NCI-H510A (cell line): ENCODE measurements around the gene ATG16L1.

ENCODE experiments used
- DNase-seq: peaks from one replicate; lab custom pipeline; 2025; lab: John Stamatoyannopoulos, UW

ATG16L1 gene

DNA sequence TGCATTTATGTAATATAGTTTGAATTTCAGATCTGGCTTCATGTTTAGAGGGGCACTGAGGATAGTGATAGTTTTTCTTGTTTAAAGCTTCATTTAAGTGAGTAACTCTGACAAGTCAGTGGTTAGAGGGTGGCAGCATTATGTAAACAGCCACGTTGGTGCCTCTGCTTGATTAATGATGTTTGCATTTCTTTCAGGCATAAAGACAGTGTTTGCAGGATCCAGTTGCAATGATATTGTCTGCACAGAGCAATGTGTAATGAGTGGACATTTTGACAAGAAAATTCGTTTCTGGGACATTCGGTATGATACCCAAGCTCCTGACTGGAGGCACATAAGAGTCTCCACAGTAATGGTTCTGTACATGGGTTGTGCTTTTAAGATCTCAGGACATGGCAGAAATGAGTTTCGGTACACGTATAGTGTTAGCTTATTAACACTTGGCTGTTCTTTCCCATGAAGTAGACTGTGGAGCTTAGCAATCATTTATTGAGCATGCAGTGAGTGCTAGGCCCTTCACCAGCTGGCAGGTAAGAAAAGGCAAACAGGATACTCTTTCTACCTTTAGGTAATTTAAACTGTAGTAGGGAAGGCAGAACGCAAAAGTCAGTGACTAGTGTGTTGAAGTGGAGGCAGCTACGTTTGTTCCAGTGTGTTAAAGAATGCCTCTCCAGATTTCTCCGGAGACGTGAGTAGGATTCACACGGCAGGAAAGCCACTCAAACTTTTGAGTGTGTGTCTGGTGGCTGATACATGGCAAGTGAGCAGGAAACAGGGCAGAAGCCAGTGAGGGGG lies 38.8 kb downstream of the ATG16L1 start:
- DNase-seq: peak; percentile 60

DNA sequence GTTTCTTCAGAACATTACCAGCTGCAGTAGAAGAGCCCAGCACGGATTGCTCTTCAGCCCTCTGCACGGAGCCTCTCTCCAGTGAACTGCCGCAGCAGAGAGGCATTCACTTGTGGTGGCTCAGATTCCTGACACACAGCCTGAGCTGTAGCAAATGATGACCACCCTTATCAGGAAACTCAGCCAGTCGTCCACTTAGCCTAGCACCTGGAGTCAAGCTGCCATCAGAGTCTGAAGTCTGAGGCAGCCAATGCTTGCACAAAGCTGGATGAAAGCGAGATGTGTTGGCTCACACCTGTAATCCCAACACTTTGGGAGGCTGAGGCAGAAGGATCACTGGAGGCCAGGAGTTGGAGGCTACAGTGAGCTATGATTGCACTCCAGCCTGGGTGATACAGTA lies 44.4 kb downstream of the ATG16L1 start:
- DNase-seq: no peak

DNA sequence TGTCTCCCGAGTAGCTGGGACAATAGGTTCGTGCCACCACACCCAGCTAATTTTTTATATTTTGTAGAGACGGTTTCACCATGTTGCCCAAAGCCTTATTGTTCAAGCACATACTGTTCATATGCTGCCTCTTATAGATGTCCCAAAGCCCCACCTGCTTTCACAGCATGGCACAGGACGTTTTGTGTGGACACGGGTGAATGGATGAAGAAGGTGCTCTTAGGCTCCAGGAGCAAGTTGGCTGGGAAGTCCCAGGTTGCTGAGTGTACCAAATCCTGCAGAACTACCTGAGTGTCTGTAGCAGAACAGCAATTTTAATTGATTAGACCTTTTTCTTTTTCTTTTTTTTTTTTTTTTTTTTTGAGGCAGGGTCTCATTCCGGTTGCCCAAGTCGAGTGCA lies 45.6 kb downstream of the ATG16L1 start:
- DNase-seq: no peak

DNA sequence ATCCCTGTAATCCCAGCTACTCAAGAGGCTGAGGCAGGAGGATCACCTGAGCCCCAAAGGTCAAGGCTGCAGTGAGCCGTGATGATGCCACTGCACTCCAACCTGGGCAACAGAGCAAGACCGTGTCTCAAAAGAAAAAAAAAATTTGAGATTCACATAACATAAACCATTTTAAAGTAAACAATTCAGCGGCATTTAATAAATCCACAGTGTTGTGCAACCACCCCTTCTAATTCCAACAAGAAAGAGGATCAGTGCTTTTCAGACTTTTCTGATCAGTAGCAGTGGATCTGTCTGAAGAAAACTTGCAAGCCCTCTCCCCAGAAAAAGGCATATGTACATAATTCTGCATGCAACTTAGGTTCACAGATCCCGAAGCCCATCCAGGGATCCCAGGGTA lies 48.9 kb downstream of the ATG16L1 start:
- DNase-seq: no peak

DNA sequence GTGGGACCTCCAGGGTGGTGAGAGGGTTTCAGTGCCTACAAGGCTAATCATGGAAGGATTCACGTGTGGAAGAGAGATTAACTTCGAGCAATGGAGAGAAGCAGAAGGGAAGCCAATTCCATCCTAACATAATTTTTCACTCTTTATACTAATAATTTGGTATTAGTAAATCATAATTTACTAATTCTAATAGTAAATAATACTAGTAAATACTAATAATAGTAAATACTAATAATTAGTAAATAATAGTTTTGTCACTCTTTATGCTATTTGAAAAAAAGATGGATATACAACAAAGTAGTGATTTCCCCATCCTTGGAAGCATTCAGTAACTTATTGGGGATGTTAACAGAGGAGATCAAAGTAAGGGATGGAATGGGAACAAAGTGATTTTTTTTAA lies 49.8 kb downstream of the ATG16L1 start:
- no peak for DNase-seq

DNA sequence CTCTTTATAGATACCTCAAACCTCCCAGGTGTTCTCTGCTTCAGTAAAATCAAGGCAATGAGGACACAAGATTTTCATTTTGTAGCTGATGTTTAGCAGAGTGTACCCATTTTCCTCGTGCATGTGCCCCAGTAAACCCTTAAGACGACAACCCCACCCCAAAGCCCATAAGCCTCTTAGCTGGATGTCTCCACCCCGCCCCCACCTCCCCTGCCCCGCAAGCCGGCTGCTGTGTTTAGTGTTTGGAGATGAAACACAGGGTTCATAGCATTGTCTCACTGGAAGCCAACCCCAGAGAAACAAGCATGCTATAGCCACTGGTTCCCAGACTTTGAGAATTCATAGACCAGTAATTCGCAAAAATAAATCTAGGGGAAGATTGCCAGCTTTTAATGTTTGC lies 50.3 kb downstream of the ATG16L1 start:
- DNase-seq: no peak

DNA sequence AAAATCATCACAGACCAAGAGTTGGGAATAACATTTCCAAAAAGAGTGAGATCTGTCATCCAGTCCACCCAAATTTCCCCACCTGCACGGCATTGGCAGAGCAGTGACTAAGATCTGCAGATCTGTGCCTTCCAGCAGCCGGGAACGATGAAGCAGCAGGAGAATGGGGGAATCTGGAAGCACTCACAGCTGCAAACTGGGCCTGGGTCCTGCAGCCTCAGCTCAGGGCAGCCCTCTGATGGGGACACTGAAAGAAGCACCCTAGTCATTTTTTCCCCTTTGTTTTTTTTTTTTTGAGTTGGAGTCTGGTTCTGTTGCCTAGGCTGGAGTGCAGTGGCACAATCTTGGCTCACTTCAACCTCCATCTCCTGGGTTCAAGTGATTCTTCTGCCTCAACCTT lies 51.8 kb downstream of the ATG16L1 start:
- DNase-seq: no peak

DNA sequence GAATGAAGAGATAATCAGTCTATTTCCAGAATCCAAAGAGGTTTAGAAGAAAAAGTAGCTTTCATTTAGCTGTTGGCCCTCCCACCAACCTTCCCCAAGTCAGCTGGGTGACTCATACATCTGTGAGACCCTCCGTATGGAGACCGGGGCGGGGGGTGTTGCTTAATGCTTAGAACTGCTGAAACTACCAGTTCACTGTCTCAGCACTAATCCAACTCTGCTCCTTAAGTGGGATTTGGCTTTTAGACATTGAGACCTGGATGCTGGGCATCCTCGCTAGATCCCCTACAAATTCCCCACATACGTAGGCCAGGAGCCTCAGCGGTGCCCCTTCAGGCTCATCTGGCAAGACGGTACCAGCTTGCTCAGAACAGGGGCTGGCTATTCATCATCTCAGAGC lies 56.1 kb downstream of the ATG16L1 start, which contains the start of gene SAG:
SAG (plus strand) TSS at position 252 of the 400 bp plus-strand sequence. CDS start 1,374 bp downstream, outside the sequence.
- DNase-seq: no peak

DNA sequence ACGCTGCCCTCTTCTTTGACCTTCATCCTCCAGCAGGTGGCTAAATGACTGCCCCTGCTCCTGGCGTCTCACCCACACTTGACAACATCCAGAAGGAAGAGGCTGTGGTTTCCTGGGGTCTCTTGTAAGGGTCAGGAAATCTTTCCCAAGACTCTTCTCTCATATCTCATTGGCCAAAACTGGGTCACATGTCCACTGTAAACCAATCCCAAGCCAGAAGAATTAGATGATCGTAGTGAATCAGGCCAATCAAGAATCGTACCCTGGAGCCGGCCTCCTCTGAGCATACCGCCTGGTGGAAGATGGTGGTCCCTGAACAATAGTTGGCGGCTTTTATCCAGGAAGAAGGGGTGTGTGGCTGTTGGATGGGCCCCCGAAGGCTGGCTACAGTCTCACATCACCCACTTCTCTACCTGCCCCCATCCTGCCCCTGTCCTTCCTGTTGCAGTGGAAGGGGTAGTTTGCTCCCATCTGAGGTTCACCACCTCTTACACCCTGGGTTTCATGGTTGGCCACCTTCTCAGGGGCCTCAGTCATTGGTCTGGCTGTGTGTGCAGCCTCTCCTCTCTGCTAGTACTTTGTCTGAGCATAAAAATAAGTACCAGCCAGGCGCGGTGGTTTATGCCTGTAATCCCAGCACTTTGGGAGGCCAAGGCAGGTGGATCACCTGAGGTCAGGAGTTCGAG lies 59.9 kb downstream of the ATG16L1 start:
- no peak for DNase-seq

DNA sequence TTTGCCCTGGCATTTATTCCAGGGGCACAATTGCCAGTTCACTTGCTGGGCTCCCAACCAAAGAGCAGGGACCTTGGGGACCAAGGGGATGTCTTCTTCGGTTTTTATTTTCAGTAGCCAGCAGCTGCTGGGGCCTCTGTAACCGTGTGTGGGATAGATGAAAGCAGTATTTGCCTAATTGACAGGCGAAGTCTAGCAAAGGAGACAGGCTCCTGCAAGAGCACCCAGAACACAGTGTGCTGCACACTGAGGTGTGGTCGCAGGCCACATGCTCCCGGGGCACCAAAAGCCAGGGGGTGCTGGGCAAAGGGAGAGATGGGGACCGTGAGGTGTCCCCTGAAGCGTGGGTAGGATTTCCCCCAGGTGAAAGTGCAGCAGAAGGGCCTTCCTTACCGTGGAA lies 61.4 kb downstream of the ATG16L1 start:
- DNase-seq: no peak

DNA sequence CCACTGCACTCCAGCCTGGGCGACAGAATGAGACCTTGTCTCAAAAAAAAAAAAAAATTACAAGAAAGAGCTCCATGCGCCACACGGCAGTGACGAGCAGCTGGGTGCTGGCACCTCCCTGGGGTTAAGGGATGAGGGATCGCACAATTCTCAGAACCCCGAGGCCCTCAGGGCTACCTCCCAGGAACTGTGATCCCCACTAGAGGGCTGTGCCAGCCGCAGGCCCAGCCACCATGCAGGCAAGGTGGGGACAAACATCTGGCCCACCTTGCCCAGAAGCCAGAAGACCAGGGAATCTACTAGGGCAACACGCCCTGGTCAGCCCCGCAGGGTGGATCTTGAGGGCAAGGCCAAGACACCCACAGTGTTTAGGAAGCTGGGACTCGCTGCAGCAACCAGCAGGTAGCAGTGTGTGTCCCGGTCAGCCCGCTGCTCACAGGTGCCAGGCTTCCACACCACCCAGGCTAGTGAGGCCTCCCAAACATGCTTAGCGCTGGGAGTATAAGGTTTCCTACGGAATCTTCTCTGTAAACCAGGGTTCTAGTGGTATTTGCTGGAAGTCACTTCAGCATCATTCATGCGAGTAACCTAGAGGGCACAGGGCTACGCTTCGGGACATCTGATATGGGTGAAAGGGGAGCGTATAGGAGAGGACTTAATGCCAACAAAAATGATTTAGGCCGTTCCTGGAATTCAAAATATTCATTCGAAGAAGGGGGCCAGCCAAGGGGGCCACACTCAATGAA lies 62.9 kb downstream of the ATG16L1 start:
- no peak for DNase-seq

DNA sequence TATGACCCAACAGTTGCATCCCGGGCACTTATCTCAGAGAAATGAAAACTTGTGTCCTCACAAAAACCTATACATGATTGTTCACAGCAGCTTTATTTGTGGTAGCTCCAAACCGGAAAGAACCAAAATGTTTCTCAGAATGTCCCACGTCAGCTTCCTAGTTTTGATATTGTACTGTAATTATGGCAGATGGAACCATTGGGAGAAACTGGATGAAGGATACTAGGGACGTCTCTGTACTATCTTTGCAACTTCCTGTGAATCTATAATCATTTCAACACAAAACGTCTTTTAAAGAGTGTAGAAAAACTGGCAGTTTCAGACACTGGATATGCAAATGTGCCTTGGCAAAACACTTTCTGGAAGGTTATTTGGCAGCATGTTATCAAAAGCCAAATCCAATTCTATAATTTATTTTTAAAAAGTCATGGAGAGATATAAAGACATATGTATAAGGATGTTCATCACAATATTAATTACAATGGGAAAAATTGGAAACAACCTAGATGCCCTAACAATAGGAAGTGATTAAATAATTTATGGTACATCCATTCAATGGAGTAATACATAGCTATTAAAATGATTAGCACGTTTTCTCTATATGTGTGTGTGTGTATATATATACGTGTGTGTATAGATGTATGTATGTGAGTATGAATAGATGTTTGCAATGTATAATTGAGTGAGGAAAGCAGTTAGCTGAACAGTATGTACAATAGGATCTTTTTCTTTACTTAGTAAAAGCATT lies 65.9 kb downstream of the ATG16L1 start:
- no peak for DNase-seq

DNA sequence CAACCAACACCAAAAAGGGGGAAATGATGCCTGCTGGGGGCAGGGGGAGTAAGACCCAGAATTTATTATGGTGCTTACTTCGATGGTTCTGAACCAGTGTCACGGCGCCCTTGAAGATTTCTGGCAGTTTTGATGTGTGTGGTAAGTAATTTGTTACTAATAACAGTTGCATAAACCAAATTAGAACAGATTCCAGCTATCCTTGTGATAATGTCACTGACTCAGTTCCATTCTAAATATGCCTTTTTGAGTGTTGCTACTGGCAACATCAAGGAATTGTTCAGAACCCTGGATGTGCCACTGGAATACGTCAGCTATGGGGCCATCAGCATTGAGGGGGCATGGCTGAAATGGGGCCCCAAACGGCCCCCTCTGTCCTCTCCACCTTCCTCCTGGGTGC lies 67.8 kb downstream of the ATG16L1 start:
- DNase-seq: no peak

DNA sequence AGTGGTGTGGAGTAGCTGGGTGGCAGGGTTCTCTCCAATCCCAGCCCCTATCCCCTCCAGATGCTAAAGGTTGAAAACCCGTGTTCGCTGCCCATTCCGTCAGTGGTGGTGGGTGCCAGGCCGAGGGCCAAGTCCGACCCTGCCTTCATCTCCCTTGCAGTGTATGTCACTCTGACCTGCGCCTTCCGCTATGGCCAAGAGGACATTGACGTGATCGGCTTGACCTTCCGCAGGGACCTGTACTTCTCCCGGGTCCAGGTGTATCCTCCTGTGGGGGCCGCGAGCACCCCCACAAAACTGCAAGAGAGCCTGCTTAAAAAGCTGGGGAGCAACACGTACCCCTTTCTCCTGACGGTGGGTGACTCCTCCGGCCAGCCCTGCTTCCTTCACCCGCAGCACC lies 69.0 kb downstream of the ATG16L1 start:
- no peak for DNase-seq

DNA sequence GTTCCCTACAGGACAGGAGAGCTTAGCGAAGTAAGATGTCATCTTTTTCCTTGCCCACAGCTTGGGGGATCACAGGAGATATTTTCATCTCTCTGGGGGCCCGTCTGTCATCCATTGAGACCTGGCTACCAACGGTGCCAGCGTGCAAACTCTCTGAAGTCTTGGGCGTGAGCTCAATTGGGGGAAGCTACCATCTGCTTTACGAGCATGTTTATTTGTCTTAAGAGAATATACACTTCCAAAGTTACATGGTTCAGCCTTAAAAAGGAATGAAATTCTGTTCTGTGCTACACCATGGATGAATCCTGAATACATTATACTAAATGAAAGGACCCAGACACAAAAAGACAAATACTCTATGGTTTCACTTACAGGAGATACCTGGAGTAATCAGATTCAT lies 69.7 kb downstream of the ATG16L1 start:
- no peak for DNase-seq

DNA sequence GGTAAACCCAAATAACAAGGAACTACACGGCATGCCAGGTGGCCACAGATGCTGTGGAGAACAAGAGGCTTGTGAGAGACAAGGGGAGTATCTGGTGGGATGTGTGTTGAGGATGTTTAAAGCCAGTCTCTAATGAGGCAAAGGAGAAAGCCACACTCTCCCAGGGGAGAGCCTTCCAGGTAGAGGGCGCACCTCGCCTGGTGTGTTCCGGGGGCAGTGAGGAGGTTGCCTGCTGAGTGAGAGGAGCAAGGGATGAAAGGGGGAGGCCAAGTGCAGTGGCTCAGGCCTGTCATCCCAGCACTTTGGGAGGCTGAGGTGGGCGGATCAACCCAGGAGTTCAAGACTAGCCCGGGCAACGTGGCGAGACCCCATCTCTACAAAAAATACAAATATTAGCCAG lies 72.4 kb downstream of the ATG16L1 start:
- no peak for DNase-seq

DNA sequence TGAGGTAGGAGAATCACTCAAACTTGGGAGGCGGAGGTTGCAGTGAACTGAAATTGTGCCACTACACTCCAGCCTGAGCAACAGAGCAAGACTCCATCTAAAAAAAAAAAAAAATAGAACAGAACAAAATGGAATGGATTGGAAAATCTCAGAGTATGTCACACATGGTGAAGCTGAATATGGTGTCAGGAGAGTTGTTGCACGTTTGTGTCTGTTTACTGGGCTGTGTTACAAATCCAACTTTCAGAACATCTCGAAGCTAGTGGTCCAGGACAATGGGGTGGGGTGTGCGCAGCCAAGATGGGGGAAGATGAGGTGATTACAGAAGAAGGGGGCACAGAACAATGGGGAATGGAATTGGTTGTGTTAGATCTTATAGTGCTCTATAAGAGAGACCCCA lies 73.8 kb downstream of the ATG16L1 start:
- no peak for DNase-seq

DNA sequence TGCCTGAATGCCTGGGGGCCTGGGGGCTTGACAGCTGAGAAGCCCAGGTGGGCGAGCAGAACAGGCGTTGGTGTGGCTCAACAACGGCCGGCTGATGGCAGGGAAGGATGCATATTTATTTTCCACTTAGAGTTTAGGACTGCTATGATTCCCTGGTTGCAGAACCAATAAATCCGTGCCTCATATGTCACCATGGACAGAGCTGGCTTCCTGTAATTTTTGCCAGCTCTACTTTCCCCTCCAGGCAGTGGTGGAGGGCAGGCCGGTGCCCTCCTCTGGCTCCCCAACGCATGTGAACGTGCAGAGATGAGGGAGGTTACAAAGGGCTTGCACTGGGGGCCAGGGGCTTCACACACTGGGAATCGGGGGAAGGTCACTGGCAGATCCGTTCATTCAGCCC lies 74.3 kb downstream of the ATG16L1 start:
- no peak for DNase-seq

DNA sequence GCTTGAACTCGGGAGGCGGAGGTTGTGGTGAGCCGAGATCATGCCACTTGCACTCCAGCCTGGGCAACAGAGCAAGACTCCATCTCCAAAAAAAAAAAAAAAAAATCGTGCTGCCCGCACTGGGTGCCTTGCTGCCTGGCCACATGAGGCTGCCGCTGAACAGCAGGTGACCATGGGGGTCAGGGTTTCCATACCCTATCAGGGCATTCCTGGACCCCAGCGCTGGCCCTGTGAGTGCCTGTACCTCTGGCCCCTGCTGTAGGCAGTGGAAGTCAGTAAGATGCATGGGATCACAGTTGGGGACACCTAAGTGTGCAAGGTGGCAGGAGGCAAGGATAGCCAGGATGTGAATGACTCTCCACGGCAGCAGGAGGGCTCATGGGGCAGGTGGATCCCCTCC lies 75.0 kb downstream of the ATG16L1 start:
- no peak for DNase-seq

DNA sequence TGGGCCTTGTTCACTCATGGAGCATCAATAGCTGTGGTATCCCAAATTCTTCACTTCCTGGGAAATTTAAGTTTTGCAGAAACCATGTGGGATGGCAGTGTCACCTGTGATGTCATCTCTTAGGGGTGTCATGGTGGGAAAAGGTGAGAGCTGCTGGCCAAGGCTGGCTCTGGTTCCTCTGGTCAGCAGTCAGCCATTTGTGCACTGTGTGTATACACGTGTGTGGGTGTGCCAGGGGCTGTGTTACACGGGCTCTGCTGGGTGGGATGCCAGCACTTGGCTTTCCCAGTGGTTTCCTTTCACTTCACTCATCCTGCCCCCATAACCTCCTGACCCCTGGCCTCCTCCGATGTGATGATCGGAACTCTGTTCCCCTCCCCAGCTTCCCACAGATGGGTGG lies 77.4 kb downstream of the ATG16L1 start:
- no peak for DNase-seq

DNA sequence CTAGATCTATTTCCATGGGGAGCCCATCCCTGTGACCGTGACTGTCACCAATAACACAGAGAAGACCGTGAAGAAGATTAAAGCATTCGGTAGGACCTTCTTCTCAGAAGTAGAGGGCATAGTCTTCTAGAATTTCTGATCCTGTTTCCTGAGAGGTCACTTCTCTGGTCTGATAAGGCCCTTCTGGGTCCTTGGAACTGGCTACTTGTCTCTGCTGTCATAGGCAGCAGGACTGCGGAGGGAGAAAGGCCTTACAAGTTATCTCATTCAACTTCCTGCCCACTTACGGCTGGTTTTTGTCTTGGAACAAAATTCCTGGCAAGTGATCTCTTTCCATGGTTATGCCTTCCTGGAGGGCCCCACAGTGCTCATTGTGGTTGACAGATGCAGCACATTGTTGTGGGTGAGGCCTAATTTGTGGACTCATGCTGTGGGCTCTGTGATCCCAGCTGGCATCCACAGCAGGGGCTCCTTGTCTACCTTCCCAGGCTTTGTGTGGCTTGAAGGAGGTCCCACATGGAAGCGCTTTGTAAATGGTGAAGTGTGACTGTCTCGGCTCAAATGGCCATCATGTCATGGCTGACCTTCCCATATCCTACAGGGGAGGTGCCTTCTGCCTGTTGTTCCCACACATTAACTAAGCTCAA lies 78.1 kb downstream of the ATG16L1 start:
- DNase-seq: no peak

DNA sequence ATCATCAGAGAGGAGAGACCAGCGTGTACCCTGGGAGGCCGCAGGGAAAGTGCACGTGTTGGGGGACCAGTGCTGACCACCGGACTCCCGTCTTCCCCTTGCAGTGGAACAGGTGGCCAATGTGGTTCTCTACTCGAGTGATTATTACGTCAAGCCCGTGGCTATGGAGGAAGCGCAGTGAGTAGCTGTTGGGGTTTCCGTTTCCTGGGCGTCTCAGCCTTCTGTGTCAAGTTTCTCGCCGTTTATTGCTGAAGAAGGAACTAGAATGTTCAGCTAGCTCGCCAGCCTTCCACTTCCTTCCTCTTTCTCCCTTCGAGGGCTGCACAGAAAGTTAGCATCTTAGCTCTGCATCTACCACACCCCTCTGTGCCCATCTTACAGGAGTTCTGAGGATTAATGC lies 80.1 kb downstream of the ATG16L1 start:
- DNase-seq: no peak
